Activated CD4-positive, alpha-beta memory T cell treated with anti-CD3 and anti-CD28 coated beads, Interleukin-2, amount 10 ng/mL, durations not matched to agents 7 days and 5 days (primary cell): Measurements from ENCODE around the gene TP53. TPM values are rescaled to one million over a fixed set of nuclear protein-coding genes. Genes with fewer than 3 reads are reported as not detected.

Experiments used
- CTCF ChIA-PET: fragments of 350-600 bp; sonication (Branson Sonifier 250); formaldehyde crosslinking; loops from one replicate; lab custom pipeline; 2021; ENCODE audit warnings: antibody characterized with exemption, inconsistent platforms; lab: Charles Lee
- POLR2A ChIA-PET: fragments of 350-600 bp; sonication (Branson Sonifier 250); formaldehyde crosslinking; loops from one replicate; lab custom pipeline; 2021; ENCODE audit warnings: antibody characterized with exemption; lab: Charles Lee
- DNase-seq: peaks from one replicate; pipeline ENCODE4 v3.0.0-alpha.2; 2020
- H3K27ac Mint-ChIP-seq: one replicate; pipeline ENCODE4 v1.8.0; 2021; ENCODE audit warnings: mild to moderate bottlenecking, mixed read lengths
- H3K27me3 Mint-ChIP-seq: one replicate; pipeline ENCODE4 v1.8.0; 2021; ENCODE audit warnings: mixed read lengths
- H3K36me3 Mint-ChIP-seq: one replicate; pipeline ENCODE4 v1.8.0; 2021; ENCODE audit warnings: low read depth, mixed read lengths
- H3K4me1 Mint-ChIP-seq: one replicate; pipeline ENCODE4 v1.8.0; 2021; ENCODE audit warnings: mixed read lengths
- H3K4me3 Mint-ChIP-seq: one replicate; pipeline ENCODE4 v1.8.0; 2021; ENCODE audit warnings: mild to moderate bottlenecking, mixed read lengths
- H3K9me3 Mint-ChIP-seq: one replicate; pipeline ENCODE4 v1.8.0; 2021; ENCODE audit warnings: mixed read lengths
- total RNA-seq, 2 experiments: library from RNA; stranded (reverse); gene quantifications; one replicate each; pipeline ENCODE4 v1.2.3, GENCODE V29; 2021

TP53 gene
- total RNA-seq, 2 experiments from 2014 or later = 123 TPM

DNA sequence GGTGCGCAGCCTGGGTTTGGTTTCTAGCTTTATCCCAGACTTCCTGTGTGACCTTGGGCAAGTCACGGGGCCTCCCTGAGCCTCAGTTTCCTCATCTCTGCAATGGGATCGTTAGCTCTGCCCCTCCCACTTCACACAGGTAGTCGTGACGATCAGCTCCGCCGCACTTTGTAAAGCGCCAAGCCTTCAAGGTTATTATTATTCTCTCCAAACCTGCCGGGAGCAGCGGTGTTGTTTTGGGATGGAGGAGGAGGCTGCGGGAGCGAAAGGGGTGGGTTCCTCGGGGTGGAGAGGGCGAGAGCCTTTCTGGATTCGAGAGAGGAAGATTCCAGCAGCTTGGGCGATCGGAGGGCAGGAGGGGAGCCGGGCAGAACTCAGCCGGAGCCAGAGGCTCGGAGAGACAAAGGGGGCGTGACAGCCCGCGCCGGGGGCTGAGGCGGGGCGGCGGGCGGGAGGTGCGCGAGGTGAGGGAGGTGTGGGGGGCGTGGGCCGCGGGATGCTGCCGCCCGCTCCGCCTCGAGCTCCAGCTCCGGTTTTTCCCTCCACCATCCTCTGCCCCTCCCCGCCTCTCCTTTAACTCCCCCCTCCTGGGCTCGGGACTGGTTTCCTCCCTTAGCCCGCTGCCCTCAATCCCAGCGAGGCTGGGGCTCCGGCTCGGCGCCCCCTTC lies 17.4 kb upstream of the TP53 start, which contains the start of gene EFNB3:
Gene EFNB3, plus strand, starts transcription at position 602 of the 668 bp plus-strand sequence. CDS start 397 bp downstream, outside the sequence.
- ChIA-PET CTCF (no interaction called here), POLR2A (interaction anchor here (5.1 kb wide), 1 partner anchor 17 kb away, joined by 32 read pairs; the partner anchor contains the start of genes TP53 and WRAP53)
- peaks cover 35% of the 10 kb centered on the region for H3K27me3 Mint-ChIP-seq
- H3K9me3 Mint-ChIP-seq = no peaks in the 10 kb centered on the region
- no peak for DNase-seq
- peaks cover 9% of the 10 kb centered on the region for H3K36me3 Mint-ChIP-seq
- H3K27ac Mint-ChIP-seq = no peak within 1 kb of the TSS
- no peak within 1 kb of the TSS for H3K4me3 Mint-ChIP-seq
- peaks cover 11% of the 10 kb centered on the region for H3K4me1 Mint-ChIP-seq

DNA sequence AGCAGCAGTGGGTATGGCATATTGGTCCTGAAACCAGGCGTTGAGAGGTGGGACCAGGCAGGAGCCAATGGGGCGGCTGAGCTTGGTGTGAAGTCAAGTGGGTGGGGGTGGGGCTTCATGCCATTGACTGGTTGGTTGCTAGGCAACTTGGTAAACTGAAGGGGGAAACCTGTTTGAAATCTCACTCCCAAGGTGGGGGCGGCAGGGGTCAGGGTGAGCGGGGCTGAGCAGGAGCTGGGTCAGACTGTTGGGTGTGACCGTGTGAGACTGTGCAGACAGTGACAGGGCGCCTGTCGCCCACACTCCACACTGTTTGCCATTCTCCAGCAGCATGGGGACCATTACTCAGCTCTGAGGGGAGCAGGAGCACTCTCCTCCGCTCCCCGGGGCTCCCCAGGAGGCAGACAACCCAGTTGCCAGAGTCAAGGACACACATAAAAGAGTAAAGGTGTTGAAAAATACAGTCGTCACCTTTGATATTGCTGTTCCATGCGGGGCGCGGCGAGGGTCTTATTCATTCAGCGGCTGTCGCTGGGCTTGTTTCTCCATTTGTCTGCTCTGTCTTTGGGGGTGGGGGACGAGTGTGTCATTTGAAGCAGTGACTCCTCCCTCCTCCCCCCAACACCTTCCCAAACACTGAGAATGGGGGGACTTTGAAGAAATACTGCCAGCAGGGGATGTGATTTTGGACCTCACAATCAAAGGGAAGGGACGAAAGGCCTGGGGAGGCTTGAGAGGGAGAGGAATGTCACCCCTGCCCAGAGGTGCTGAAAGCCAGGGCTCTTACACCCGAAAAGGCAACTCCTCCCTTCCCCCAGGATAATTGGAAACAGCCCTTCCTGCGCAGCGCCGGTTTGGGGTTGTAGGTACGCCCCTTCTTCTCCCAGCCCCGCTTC lies 16.5 kb upstream of the TP53 start:
- Mint-ChIP-seq H3K36me3 (peaks cover 9% of the 10 kb centered on the region), H3K4me1 (peaks cover 10% of the 10 kb centered on the region), H3K27me3 (peaks cover 35% of the 10 kb centered on the region), H3K27ac (no peak overlapping the region), H3K9me3 (no peaks in the 10 kb centered on the region), H3K4me3 (no peak overlapping the region)
- ChIA-PET CTCF (interaction anchor here (0.8 kb wide), 1 partner anchor 40 kb away, joined by 4 read pairs; no protein-coding TSS in a partner anchor), POLR2A (interaction anchor here (5.1 kb wide), 1 partner anchor 17 kb away, joined by 32 read pairs; the partner anchor contains the start of genes TP53 and WRAP53)
- DNase-seq = no peak

DNA sequence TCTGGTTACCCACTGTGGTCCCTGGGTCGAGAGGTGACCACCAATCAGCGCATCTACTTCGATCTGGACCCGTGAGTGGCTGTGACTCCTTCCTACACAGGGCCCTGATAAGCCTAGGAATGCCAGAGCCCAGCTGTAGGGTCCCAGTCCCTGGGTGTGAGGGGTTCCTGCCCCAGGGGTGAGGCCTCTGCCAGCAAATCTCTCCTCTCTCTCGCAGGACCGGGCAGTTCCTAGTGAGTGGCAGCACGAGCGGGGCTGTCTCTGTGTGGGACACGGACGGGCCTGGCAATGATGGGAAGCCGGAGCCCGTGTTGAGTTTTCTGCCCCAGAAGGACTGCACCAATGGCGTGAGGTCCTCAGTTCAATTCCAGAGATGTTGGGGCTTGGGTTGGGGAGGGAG lies 15.5 kb upstream of the TP53 start:
- peaks cover 10% of the 10 kb centered on the region for H3K4me1 Mint-ChIP-seq
- peaks cover 13% of the 10 kb centered on the region for H3K36me3 Mint-ChIP-seq
- no peak overlapping the region for H3K4me3 Mint-ChIP-seq
- H3K27ac Mint-ChIP-seq = no peak overlapping the region
- POLR2A ChIA-PET = interaction anchor here (5.1 kb wide), 1 partner anchor 16 kb away, joined by 32 read pairs; the partner anchor contains the start of genes TP53 and WRAP53
- peaks cover 31% of the 10 kb centered on the region for H3K27me3 Mint-ChIP-seq
- DNase-seq = no peak
- no peaks in the 10 kb centered on the region for H3K9me3 Mint-ChIP-seq
- CTCF ChIA-PET = interaction anchor here (0.8 kb wide), 1 partner anchor 41 kb away, joined by 4 read pairs; no protein-coding TSS in a partner anchor

DNA sequence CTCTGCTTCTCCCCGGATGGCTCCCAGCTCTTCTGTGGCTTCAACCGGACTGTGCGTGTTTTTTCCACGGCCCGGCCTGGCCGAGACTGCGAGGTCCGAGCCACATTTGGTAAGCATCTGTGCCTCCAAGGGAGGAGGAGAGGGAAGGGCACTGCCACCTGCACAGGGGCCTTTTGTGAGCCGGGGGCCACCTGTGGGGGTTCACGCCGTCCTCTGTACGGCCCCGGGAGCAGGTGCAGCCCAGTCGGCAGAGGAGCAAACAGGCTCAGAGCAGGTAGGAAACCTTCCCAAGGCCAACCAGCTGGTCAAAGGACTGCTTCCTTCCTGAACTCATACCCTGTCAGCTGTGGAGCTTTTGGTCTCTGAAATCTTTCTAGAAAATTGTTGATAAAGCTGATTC lies 14.4 kb upstream of the TP53 start:
- H3K36me3 Mint-ChIP-seq = peaks cover 14% of the 10 kb centered on the region
- H3K9me3 Mint-ChIP-seq = no peaks in the 10 kb centered on the region
- DNase-seq = no peak
- ChIA-PET CTCF (no interaction called here), POLR2A (no interaction called here)
- no peak overlapping the region for H3K4me3 Mint-ChIP-seq
- no peak overlapping the region for H3K27ac Mint-ChIP-seq
- peaks cover 10% of the 10 kb centered on the region for H3K4me1 Mint-ChIP-seq
- H3K27me3 Mint-ChIP-seq = peaks cover 24% of the 10 kb centered on the region

DNA sequence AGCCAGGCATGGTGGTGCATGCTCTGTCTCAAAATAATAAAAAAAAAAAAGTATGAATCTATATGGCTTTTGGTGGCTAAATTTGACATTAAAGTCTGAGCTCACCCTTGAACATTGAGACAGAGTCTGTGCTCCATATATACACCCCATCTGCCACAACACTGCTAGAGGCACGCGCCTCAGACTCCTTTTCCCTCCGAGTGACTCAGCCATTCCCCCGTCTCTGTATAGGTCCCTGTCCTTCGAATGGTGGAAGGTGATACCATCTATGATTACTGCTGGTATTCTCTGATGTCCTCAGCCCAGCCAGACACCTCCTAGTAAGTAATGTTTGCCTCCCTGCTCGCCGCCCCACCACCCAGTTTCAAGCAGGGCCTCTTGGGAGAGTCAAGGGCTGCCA lies 13.2 kb upstream of the TP53 start:
- peaks cover 12% of the 10 kb centered on the region for H3K27me3 Mint-ChIP-seq
- no peak overlapping the region for H3K4me3 Mint-ChIP-seq
- ChIA-PET POLR2A (no interaction called here), CTCF (interaction anchor here (1.0 kb wide), 1 partner anchor 10 kb away, joined by 3 read pairs; no protein-coding TSS in a partner anchor)
- H3K27ac Mint-ChIP-seq = no peak overlapping the region
- no peak for DNase-seq
- H3K9me3 Mint-ChIP-seq = no peaks in the 10 kb centered on the region
- H3K4me1 Mint-ChIP-seq = peaks cover 6% of the 10 kb centered on the region
- H3K36me3 Mint-ChIP-seq = peaks cover 23% of the 10 kb centered on the region

DNA sequence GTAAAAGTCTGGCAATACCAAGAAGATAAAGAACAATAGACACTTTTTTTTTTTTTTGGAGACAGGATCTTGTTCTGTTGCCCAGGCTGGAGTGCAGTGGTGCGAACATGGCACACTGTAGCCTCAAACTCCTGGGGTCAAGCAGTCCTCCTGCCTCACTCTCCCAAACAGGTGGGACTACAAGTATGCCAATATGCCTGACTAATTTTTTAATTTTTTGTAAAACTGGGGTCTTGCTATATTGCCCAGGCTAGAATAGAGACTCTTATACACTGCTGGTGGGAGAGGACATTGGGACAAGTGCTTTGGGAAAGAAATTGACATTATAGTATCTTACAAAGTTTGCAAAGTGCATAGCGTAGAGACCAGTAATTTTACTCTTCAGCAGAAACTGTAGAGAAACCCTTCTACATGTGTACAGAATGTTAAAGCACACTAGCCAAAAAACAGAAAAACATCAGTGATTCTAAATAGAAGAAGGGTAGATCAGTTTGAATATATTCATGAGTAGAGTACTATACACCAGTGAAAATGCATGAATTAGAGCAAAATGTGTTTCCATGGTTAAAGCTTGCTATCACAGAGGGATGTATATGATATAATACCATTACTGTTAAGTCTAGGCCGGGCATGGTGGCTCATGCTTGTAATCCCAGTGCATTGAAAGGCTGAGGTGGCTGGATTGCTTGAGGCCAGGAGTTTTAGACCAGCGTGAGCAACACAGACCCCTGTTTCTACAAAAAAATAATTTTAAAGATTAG lies 10.7 kb upstream of the TP53 start:
- no peaks in the 10 kb centered on the region for H3K9me3 Mint-ChIP-seq
- H3K36me3 Mint-ChIP-seq = peaks cover 31% of the 10 kb centered on the region
- no peaks in the 10 kb centered on the region for H3K27me3 Mint-ChIP-seq
- no peak overlapping the region for H3K4me3 Mint-ChIP-seq
- peaks cover 1% of the 10 kb centered on the region for H3K4me1 Mint-ChIP-seq
- POLR2A ChIA-PET = no interaction called here
- DNase-seq = no peak
- H3K27ac Mint-ChIP-seq = no peak overlapping the region
- CTCF ChIA-PET = no interaction called here

DNA sequence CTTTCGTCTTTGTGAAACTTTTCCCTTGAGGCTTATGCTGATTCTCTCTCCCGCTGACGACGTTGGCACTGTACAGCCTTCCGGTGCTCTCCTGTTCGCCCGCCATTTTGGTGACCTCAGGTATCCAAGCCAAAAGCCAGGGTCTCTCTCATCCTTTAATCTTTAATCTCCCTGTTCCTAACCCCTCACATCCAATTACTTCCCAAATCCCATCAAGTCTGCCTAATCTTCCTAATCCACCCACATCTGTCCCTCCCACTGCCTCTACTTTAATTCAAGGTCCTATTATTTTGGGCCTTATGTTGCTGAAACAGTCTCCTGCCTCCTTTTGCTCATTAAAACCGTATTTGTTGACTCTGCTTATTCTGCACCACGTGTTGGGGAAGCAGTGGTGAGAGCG lies 8.3 kb upstream of the TP53 start:
- CTCF ChIA-PET = no interaction called here
- Mint-ChIP-seq H3K9me3 (no peaks in the 10 kb centered on the region), H3K27ac (no peak overlapping the region), H3K4me1 (peaks cover 3% of the 10 kb centered on the region), H3K36me3 (peaks cover 29% of the 10 kb centered on the region), H3K4me3 (no peak overlapping the region), H3K27me3 (no peaks in the 10 kb centered on the region)
- POLR2A ChIA-PET = no interaction called here
- no peak for DNase-seq

DNA sequence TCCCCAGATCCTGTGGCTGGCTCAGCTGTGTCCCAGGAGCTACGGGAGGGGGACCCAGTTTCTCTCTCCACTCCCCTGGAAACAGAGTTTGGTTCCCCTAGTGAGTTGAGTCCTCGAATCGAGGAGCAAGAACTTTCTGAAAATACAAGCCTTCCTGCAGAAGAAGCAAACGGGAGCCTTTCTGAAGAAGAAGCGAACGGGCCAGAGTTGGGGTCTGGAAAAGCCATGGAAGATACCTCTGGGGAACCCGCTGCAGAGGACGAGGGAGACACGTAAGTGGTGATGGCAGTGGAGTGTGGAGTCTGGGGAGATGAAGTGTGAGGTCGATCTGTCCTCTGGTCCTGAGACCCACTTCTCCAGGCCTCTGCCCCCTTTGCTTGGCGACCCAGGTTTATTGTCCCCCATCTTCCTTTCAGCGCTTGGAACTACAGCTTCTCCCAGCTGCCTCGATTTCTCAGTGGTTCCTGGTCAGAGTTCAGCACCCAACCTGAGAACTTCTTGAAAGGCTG lies 1.6 kb upstream of the TP53 start:
- ChIA-PET POLR2A (interaction anchor here (1.0 to 7.5 kb wide), 18 partner anchors 13 to 484 kb away, joined by 3 to 129 read pairs (median 29); partner anchors contain the start of genes ATP1B2, DNAH2, EFNB3 and FXR2), CTCF (interaction anchor here (1.1 to 5.5 kb wide), 17 partner anchors 9 to 359 kb away, joined by 3 to 56 read pairs (median 10); partner anchors contain the start of genes ATP1B2, FXR2, MPDU1 and NEURL4)
- Mint-ChIP-seq H3K36me3 (peaks cover 37% of the 10 kb centered on the region), H3K27me3 (no peaks in the 10 kb centered on the region), H3K4me1 (peaks cover 38% of the 10 kb centered on the region), H3K27ac (peak overlapping the region; percentile 96), H3K9me3 (no peaks in the 10 kb centered on the region), H3K4me3 (peak overlapping the region; percentile 94)
- DNase-seq = no peak

DNA sequence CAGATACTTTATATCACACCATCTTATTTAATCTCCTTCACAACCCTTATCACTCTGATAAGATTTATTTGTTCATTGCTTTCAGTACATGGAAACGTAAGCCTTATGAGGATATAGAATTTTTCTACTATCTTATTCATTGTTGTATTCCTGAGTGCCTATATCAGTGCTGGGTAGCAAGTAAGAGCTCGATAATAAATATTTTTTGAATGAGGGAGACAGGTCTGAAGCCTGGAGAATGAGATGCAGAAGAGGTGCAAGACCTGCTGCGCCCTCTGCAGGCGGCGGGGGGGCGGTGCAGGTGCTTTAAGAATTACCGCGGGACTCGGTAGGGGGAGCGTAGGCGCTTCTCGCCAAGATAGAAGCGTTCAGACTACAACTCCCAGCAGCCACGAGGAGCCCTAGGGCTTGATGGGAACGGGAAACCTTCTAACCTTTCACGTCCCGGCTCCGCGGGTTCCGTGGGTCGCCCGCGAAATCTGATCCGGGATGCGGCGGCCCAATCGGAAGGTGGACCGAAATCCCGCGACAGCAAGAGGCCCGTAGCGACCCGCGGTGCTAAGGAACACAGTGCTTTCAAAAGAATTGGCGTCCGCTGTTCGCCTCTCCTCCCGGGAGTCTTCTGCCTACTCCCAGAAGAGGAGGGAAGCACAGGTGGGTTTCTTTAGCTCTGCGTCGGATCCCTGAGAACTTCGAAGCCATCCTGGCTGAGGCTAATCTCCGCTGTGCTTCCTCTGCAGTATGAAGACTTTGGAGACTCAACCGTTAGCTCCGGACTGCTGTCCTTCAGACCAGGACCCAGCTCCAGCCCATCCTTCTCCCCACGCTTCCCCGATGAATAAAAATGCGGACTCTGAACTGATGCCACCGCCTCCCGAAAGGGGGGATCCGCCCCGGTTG lies 868 bp upstream of the TP53 start, which contains the start of gene WRAP53:
Gene WRAP53, plus strand, starts transcription at position 570 of the 900 bp plus-strand sequence. Its CDS starts 172 bp downstream, at position 742.
- DNase-seq = peak; percentile 97
- CTCF ChIA-PET = interaction anchor here (0.5 to 5.5 kb wide), 39 partner anchors 9 to 642 kb away, joined by 3 to 56 read pairs (median 5); partner anchors contain the start of genes ATP1B2, CD68, DNAH2 and FXR2
- H3K4me3 Mint-ChIP-seq = peak within 1 kb of the TSS; percentile 94
- H3K27ac Mint-ChIP-seq = peak within 1 kb of the TSS; percentile 96
- POLR2A ChIA-PET = interaction anchor here (0.6 to 7.5 kb wide), 58 partner anchors 13 to 1048 kb away, joined by 3 to 129 read pairs (median 10); partner anchors contain the start of genes ACAP1, ATP1B2, CD68 and CNTROB
- peaks cover 39% of the 10 kb centered on the region for H3K4me1 Mint-ChIP-seq
- H3K36me3 Mint-ChIP-seq = peaks cover 34% of the 10 kb centered on the region
- no peaks in the 10 kb centered on the region for H3K27me3 Mint-ChIP-seq
- H3K9me3 Mint-ChIP-seq = no peaks in the 10 kb centered on the region

DNA sequence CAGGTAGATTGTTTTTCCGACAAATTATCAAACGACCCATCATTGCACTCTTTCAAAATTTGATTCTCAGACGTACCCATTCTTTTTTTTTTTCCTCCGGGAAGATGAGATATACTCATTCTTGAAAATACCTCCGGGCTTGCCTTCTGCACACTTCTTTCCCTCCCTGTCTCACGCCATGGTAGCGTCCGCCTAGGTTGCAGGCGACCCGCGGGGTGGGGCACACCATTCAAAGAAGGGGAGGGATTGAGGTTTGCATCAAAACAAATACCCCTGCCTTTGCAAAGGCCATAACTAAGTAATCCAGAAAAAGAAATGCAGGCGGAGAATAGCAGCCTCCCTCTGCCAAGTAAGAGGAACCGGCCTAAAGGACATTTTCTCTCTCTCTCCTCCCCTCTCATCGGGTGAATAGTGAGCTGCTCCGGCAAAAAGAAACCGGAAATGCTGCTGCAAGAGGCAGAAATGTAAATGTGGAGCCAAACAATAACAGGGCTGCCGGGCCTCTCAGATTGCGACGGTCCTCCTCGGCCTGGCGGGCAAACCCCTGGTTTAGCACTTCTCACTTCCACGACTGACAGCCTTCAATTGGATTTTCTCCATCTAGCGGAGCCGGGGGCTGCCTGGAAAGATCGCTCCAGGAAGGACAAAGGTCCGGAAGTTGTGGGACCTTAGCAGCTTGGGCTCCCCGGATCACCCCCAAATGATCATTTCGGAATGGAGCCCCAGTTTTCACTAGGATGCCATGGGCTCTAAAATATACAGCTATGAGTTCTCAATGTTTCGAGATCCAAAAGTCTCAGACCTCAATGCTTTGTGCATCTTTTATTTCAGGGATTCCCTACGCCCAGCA lies 843 bp downstream of the TP53 start:
- Mint-ChIP-seq H3K36me3 (peaks cover 34% of the 10 kb centered on the region), H3K9me3 (no peaks in the 10 kb centered on the region), H3K27ac (peak overlapping the region; percentile 96), H3K4me3 (peak overlapping the region; percentile 94), H3K27me3 (no peaks in the 10 kb centered on the region), H3K4me1 (peaks cover 39% of the 10 kb centered on the region)
- CTCF ChIA-PET = interaction anchor here (0.6 to 5.5 kb wide), 32 partner anchors 9 to 665 kb away, joined by 3 to 56 read pairs (median 8); partner anchors contain the start of genes ATP1B2, CD68, CNTROB and DNAH2
- DNase-seq = peak; percentile 82
- POLR2A ChIA-PET = interaction anchor here (0.5 to 7.5 kb wide), 75 partner anchors 11 to 1047 kb away, joined by 3 to 129 read pairs (median 5); partner anchors contain the start of genes ACAP1, ATP1B2, CD68 and CNTROB
